GM12878 (cell line): ENCODE data around the gene DENND1A. TPM values are rescaled to one million over a fixed set of nuclear protein-coding genes. Genes with fewer than 3 reads are reported as not detected.
A peak's percentile ranks its signal among the peaks of the same experiment; 100 is the strongest.

Experiments
- ATAC-seq: fragments of 200-7000 bp; cut with Tn5 transposase; 3 replicates; pipeline ENCODE4 v1.9.1; 2020; ENCODE audit warnings: mild to moderate bottlenecking, moderate library complexity
- BruUV-seq: library from RNA; stranded (reverse); fragments of 400-500 nt; replicated peaks from 2 replicates; lab custom pipeline; 2021; lab: Mats Ljungman, UMichigan
- CTCF ChIA-PET: fragments of 300-600 bp; sonication (Branson Sonifier 250); formaldehyde crosslinking; extraction: SDS; loops from one replicate; lab custom pipeline; 2021; ENCODE audit warnings: inconsistent platforms; lab: Yijun Ruan, JAX
- POLR2A ChIA-PET: fragments of 350-600 bp; formaldehyde crosslinking; extraction: SDS; loops from one replicate; lab custom pipeline; 2021; ENCODE audit warnings: inconsistent platforms; lab: Charles Lee
- RAD21 ChIA-PET: fragments of 300-600 bp; sonication (Branson Sonifier 250); formaldehyde crosslinking; loops from one replicate; lab custom pipeline; 2023; ENCODE audit warnings: antibody characterized with exemption; ENCODE audit not compliant: unreplicated experiment; lab: Charles Lee
- SMC1A ChIA-PET: fragments of 300-600 bp; sonication (Branson Sonifier 250); formaldehyde crosslinking; loops from one replicate; lab custom pipeline; 2023; ENCODE audit not compliant: unreplicated experiment, uncharacterized antibody; lab: Charles Lee
- DNase-seq: peaks from one replicate; pipeline ENCODE4 v3.0.0-alpha.2; 2011; ENCODE audit warnings: low read depth, low spot score
- FAIRE-seq: peaks from 3 replicates; lab custom pipeline; 2011; peaks lifted over from hg19 to GRCh38; lab: Jason Lieb, UNC
- H2AFZ ChIP-seq: 2 replicates; pipeline ENCODE4 v1.6.0; 2011; ENCODE audit warnings: low read depth, low read length, control low read depth; ENCODE audit not compliant: control insufficient read depth
- H3K27ac ChIP-seq: 2 replicates; pipeline ENCODE4 v1.5.1; 2011; ENCODE audit warnings: control low read depth; ENCODE audit not compliant: control insufficient read depth, insufficient read depth
- H3K27me3 ChIP-seq, 2 experiments: replicated peaks in 1 of 2; 2 replicates each; pipeline versions ENCODE4 v1.6.0 to v1.6.1; 2011; ENCODE audit warnings: low read length in 1 of 2; ENCODE audit not compliant: control insufficient read depth in 2 of 2, insufficient read depth in 2 of 2
- H3K36me3 ChIP-seq, 2 experiments: 2 replicates each; pipeline ENCODE4 v1.5.1; 2011; ENCODE audit warnings: low read length in 1 of 2; ENCODE audit not compliant: control insufficient read depth in 2 of 2, insufficient read depth in 2 of 2
- H3K4me1 ChIP-seq: 2 replicates; pipeline ENCODE4 v1.6.1; 2011; ENCODE audit warnings: mild to moderate bottlenecking, low read length, moderate library complexity, mixed read lengths; ENCODE audit not compliant: control insufficient read depth, insufficient read depth
- H3K4me2 ChIP-seq: 2 replicates; pipeline ENCODE4 v1.6.0; 2011; ENCODE audit warnings: control low read depth; ENCODE audit not compliant: control insufficient read depth, insufficient read depth
- H3K4me3 ChIP-seq: fragments of 200-600 bp; sonication (generic); 2 replicates; pipeline ENCODE4 v1.5.1; 2016
- H3K79me2 ChIP-seq: 2 replicates; pipeline ENCODE4 v1.6.0; 2011; ENCODE audit warnings: low read length; ENCODE audit not compliant: control insufficient read depth, insufficient read depth
- H3K9ac ChIP-seq: 2 replicates; pipeline ENCODE4 v1.8.0; 2011; ENCODE audit warnings: low read length, control low read depth, mixed read lengths; ENCODE audit not compliant: control insufficient read depth, insufficient read depth
- H3K9me3 ChIP-seq: replicated peaks from 3 replicates; pipeline ENCODE4 v1.5.1; 2011; ENCODE audit warnings: mild to moderate bottlenecking, low read length; ENCODE audit not compliant: control insufficient read depth, insufficient read depth
- H4K20me1 ChIP-seq: 2 replicates; pipeline ENCODE4 v1.6.0; 2011; ENCODE audit not compliant: control insufficient read depth, insufficient read depth
- FOXM1 ChIP-seq: IDR thresholded peaks from 2 replicates; pipeline ENCODE4 v1.6.1; 2012; ENCODE audit warnings: low read depth, mild to moderate bottlenecking, inconsistent platforms, low read length, moderate library complexity
- IKZF2 ChIP-seq, 2 experiments: fragments of 450-650 bp; IDR thresholded peaks; 2 replicates each; pipeline ENCODE4 v1.6.1; 2017; ENCODE audit warnings: mild to moderate bottlenecking in 2 of 2, moderate library complexity in 2 of 2
- JUNB ChIP-seq: IDR thresholded peaks from 2 replicates; pipeline ENCODE4 v1.6.1; 2016; ENCODE audit warnings: antibody characterized with exemption, mild to moderate bottlenecking
- PML ChIP-seq: IDR thresholded peaks from 2 replicates; pipeline ENCODE4 v1.6.1; 2012; ENCODE audit warnings: low read length, inconsistent platforms
- RUNX3 ChIP-seq: IDR thresholded peaks from 2 replicates; pipeline ENCODE4 v1.6.1; 2012; ENCODE audit warnings: low read length, inconsistent platforms
- ZNF274 ChIP-seq: IDR thresholded peaks from one replicate; pipeline ENCODE4 v1.8.0; 2011; ENCODE audit not compliant: insufficient read length, insufficient read depth
- WGBS: methylation state at CpG from one replicate; pipeline ENCODE4 v1.1.6; 2016; ENCODE audit warnings: low lambda C conversion rate; ENCODE audit not compliant: insufficient replicate concordance, insufficient coverage; ENCODE audit errors: missing lambda C conversion rate; 5-methylcytosine and 5-hydroxymethylcytosine counted together
- in situ Hi-C: fragments of 300-500 bp; cut with MboI; formaldehyde crosslinking; loops from 9 replicates; pipeline ENCODE4 v1.14.3; 2018; ENCODE audit warnings: mixed read lengths
- intact Hi-C: fragments of 100-400 bp; cut with micrococcal nuclease; formaldehyde crosslinking; loops from one replicate; pipeline ENCODE4 v1.14.2; 2022; ENCODE audit not compliant: unreplicated experiment
- polyA plus RNA-seq, 11 experiments: library from polyadenylated mRNA; depleted of rRNA in 4 of 11; unstranded in 6 of 11; stranded (reverse) in 5 of 11; fragments of >200 nt; fragmentation: Nextera tagmentation in 4 of 11; fragmentation: Illumina TruSeq in 1 of 11; extraction: Ambion mirVana in 4 of 11; extraction: Trizol in 1 of 11; gene quantifications; 1 replicate in 1 of 11; 2 replicates in 10 of 11; pipeline versions ENCODE4 v1.2.1 to v1.2.3, GENCODE V29; 2011 to 2016; ENCODE audit warnings: inconsistent platforms in 2 of 11, missing spikeins in 2 of 11, low read depth in 1 of 11
- total RNA-seq, 4 experiments: library from RNA; depleted of rRNA in 3 of 4; stranded (reverse); fragments of >200 nt in 3 of 4; fragmentation: Illumina TruSeq in 1 of 4; extraction: Trizol in 1 of 4; gene quantifications; 2 replicates each; pipeline versions ENCODE4 v1.2.1 to v1.2.3, GENCODE V29; 2013 to 2021
- TF ChIP-seq, protein P1 (sequence below): IDR thresholded peaks from 2 replicates; pipeline ENCODE4 v1.6.1; 2012; ENCODE audit warnings: mild to moderate bottlenecking, low read depth, low read length
- TF ChIP-seq, protein P2 (sequence below): fragments of 450-650 bp; IDR thresholded peaks from 2 replicates; pipeline ENCODE4 v1.6.1; 2018; ENCODE audit warnings: mild to moderate bottlenecking, low read depth, moderate library complexity; ENCODE audit not compliant: partially characterized antibody
- TF ChIP-seq, protein P3 (sequence below): IDR thresholded peaks from 2 replicates; pipeline ENCODE4 v1.6.1; 2012; ENCODE audit warnings: improper control_type of control experiment, low read depth, low read length; ENCODE audit not compliant: insufficient replicate concordance

DENND1A gene
- total and polyA plus RNA-seq, 10 of the 15 experiments (the other 5 are each of a cell fraction or from before 2014, with no cell fraction given) = 14.1 to 48.6 (median 35.2) TPM

DNA sequence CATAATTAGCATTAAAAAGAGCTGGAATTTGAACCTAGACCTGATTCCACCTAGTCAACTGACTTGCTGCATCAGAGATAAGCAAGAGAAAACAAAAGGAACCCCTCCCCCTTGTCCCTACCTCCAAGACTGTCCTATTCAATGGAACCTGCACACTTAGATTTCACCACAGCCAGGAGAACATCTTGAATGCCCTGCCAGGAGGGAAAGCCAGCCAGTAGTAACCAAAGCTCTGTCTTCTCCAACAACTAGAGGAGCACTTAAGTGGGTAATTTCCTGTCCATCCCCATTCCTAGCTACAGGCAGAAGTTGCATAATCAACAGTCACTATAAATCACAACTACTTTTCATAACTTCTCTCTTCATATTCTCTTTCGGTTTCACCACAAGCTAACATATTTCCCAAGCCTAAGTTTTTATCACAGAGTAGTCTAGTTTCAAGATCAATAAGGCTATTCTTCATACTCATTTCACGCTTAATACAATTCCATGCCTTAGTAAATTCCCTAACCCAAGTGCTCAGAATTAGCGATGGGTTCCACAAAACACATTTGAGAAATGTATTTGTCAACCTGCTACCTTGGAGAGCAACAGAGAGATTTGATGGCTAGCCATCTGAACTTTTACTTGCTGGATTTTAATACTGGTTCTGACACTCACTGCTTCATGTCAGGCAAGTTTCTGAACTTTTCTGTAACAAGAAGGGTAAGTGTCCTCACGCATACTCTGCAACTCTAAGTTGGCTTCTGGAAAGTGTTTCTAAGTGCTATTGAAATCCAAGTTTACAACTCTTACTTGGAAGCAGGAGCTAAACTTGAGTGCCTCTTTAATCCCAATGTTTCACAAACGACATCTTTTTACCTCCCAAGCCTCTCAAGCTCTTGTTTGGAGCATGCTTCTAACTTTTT is 2.0 kb downstream of the DENND1A start:
- ATAC-seq (peak; percentile 26), DNase-seq (peak; percentile 58), FAIRE-seq (peak; percentile 77)
- SMC1A ChIA-PET = interaction anchor here (0.6 to 2.5 kb wide), 30 partner anchors 10 to 501 kb away, joined by 3 to 22 read pairs (median 4); no protein-coding TSS in a partner anchor
- no peaks in the 10 kb centered on the region for H3K36me3 ChIP-seq
- H3K4me3 ChIP-seq = peak overlapping the region; percentile 85
- H3K27me3 ChIP-seq = no peaks in the 10 kb centered on the region
- peak overlapping the region; percentile 79 for H3K27ac ChIP-seq
- CTCF ChIA-PET = interaction anchor here (0.7 to 2.0 kb wide), 10 partner anchors 34 to 210 kb away, joined by 3 to 9 read pairs (median 3); no protein-coding TSS in a partner anchor
- H4K20me1 ChIP-seq = no peaks in the 10 kb centered on the region
- peak overlapping the region; percentile 95 for H3K4me2 ChIP-seq
- H3K79me2 ChIP-seq = peaks cover 60% of the 10 kb centered on the region
- peaks cover 18% of the 10 kb centered on the region for H3K4me1 ChIP-seq
- peak overlapping the region; percentile 24; the same call in 1 of the 2 replicates for H3K9ac ChIP-seq
- no peak overlapping the region for H2AFZ ChIP-seq
- RAD21 ChIA-PET = interaction anchor here (0.6 to 6.4 kb wide), 16 partner anchors 12 to 312 kb away, joined by 3 to 43 read pairs (median 4); partner anchors contain the start of gene LHX2
- WGBS = 0% methylated on average over 5 of the region's 5 CpGs
- POLR2A ChIA-PET = interaction anchor here (0.5 to 1.8 kb wide), 7 partner anchors 10 to 250 kb away, joined by 3 to 13 read pairs (median 4); no protein-coding TSS in a partner anchor
- H3K9me3 ChIP-seq = no peaks in the 10 kb centered on the region; the same call in 1 of the 3 replicates
- in situ Hi-C loops (no loop called here), intact Hi-C loops (loop anchor here (1.0 to 5.0 kb wide), 3 partner anchors 69 to 384 kb away; no protein-coding TSS in a partner anchor)
- no TSS peak for BruUV-seq
- TF ChIP-seq PML (no peak), ZNF274 (no peak), JUNB (peak; percentile 69), FOXM1 (0 out of 2 replicates have a peak, but pooled peaks have one; percentile 53), IKZF2 (IDR thresholded peaks at IDR 0.05) (peak; percentile 67 to 69; a peak in 3 of 4 replicates), RUNX3 (peak; percentile 63)
- TF ChIP-seq, protein P1, sequence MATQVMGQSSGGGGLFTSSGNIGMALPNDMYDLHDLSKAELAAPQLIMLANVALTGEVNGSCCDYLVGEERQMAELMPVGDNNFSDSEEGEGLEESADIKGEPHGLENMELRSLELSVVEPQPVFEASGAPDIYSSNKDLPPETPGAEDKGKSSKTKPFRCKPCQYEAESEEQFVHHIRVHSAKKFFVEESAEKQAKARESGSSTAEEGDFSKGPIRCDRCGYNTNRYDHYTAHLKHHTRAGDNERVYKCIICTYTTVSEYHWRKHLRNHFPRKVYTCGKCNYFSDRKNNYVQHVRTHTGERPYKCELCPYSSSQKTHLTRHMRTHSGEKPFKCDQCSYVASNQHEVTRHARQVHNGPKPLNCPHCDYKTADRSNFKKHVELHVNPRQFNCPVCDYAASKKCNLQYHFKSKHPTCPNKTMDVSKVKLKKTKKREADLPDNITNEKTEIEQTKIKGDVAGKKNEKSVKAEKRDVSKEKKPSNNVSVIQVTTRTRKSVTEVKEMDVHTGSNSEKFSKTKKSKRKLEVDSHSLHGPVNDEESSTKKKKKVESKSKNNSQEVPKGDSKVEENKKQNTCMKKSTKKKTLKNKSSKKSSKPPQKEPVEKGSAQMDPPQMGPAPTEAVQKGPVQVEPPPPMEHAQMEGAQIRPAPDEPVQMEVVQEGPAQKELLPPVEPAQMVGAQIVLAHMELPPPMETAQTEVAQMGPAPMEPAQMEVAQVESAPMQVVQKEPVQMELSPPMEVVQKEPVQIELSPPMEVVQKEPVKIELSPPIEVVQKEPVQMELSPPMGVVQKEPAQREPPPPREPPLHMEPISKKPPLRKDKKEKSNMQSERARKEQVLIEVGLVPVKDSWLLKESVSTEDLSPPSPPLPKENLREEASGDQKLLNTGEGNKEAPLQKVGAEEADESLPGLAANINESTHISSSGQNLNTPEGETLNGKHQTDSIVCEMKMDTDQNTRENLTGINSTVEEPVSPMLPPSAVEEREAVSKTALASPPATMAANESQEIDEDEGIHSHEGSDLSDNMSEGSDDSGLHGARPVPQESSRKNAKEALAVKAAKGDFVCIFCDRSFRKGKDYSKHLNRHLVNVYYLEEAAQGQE = peak; percentile 90
- TF ChIP-seq, protein P2, sequence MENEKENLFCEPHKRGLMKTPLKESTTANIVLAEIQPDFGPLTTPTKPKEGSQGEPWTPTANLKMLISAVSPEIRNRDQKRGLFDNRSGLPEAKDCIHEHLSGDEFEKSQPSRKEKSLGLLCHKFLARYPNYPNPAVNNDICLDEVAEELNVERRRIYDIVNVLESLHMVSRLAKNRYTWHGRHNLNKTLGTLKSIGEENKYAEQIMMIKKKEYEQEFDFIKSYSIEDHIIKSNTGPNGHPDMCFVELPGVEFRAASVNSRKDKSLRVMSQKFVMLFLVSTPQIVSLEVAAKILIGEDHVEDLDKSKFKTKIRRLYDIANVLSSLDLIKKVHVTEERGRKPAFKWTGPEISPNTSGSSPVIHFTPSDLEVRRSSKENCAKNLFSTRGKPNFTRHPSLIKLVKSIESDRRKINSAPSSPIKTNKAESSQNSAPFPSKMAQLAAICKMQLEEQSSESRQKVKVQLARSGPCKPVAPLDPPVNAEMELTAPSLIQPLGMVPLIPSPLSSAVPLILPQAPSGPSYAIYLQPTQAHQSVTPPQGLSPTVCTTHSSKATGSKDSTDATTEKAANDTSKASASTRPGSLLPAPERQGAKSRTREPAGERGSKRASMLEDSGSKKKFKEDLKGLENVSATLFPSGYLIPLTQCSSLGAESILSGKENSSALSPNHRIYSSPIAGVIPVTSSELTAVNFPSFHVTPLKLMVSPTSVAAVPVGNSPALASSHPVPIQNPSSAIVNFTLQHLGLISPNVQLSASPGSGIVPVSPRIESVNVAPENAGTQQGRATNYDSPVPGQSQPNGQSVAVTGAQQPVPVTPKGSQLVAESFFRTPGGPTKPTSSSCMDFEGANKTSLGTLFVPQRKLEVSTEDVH = no peak
- TF ChIP-seq, protein P3, sequence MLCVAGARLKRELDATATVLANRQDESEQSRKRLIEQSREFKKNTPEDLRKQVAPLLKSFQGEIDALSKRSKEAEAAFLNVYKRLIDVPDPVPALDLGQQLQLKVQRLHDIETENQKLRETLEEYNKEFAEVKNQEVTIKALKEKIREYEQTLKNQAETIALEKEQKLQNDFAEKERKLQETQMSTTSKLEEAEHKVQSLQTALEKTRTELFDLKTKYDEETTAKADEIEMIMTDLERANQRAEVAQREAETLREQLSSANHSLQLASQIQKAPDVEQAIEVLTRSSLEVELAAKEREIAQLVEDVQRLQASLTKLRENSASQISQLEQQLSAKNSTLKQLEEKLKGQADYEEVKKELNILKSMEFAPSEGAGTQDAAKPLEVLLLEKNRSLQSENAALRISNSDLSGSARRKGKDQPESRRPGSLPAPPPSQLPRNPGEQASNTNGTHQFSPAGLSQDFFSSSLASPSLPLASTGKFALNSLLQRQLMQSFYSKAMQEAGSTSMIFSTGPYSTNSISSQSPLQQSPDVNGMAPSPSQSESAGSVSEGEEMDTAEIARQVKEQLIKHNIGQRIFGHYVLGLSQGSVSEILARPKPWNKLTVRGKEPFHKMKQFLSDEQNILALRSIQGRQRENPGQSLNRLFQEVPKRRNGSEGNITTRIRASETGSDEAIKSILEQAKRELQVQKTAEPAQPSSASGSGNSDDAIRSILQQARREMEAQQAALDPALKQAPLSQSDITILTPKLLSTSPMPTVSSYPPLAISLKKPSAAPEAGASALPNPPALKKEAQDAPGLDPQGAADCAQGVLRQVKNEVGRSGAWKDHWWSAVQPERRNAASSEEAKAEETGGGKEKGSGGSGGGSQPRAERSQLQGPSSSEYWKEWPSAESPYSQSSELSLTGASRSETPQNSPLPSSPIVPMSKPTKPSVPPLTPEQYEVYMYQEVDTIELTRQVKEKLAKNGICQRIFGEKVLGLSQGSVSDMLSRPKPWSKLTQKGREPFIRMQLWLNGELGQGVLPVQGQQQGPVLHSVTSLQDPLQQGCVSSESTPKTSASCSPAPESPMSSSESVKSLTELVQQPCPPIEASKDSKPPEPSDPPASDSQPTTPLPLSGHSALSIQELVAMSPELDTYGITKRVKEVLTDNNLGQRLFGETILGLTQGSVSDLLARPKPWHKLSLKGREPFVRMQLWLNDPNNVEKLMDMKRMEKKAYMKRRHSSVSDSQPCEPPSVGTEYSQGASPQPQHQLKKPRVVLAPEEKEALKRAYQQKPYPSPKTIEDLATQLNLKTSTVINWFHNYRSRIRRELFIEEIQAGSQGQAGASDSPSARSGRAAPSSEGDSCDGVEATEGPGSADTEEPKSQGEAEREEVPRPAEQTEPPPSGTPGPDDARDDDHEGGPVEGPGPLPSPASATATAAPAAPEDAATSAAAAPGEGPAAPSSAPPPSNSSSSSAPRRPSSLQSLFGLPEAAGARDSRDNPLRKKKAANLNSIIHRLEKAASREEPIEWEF = peak; percentile 42
